AG09309 (cell line): ENCODE data around the gene PDE8B.

Experiments used
- DNase-seq: peaks from one replicate; pipeline ENCODE4 v3.0.0-alpha.2; 2010; ENCODE audit warnings: low read depth
- H3K4me3 ChIP-seq: 2 replicates; pipeline ENCODE4 v1.5.1; 2011; ENCODE audit warnings: mild to moderate bottlenecking, low read depth, low read length, moderate library complexity; ENCODE audit not compliant: control insufficient read depth
- CTCF ChIP-seq: IDR thresholded peaks from 2 replicates; pipeline ENCODE4 v1.5.1; 2011; ENCODE audit warnings: mild to moderate bottlenecking, low read depth, low read length, inconsistent platforms; ENCODE audit not compliant: insufficient read depth, control insufficient read depth; ENCODE audit errors: missing control alignments

PDE8B gene

GRCh38 chr5:77218263-77218662 is 7.8 kb downstream of the PDE8B start:
- no peak overlapping the region for H3K4me3 ChIP-seq
- TF ChIP-seq CTCF, result peak; percentile 22
- no peak for DNase-seq

GRCh38 chr5:77221115-77221514 is 10.6 kb downstream of the PDE8B start:
- no peak for DNase-seq
- no peak overlapping the region for H3K4me3 ChIP-seq
- no peak for TF ChIP-seq CTCF

- no peak for TF ChIP-seq CTCF
- no peak overlapping the region for H3K4me3 ChIP-seq
- DNase-seq, result no peak
Observed at GRCh38 chr5:77222722-77223121, 12.2 kb downstream of the PDE8B start.

- DNase-seq, result no peak
- no peak for TF ChIP-seq CTCF
- no peak overlapping the region for H3K4me3 ChIP-seq
Observed at GRCh38 chr5:77223653-77224052, 13.2 kb downstream of the PDE8B start.

- TF ChIP-seq CTCF, result no peak
Observed at GRCh38 chr5:77224672-77225355, 14.3 kb downstream of the PDE8B start.

GRCh38 chr5:77225531-77225930 is 15.1 kb downstream of the PDE8B start:
- H3K4me3 ChIP-seq, result no peak overlapping the region
- no peak for DNase-seq
- no peak for TF ChIP-seq CTCF

More at GRCh38 chr5:77224672-77225355, 14.3 kb downstream of the PDE8B start:
- DNase-seq, result peak; percentile 42
- no peak overlapping the region for H3K4me3 ChIP-seq
